NCI-H526 (cell line): ENCODE data around the gene POLL.
A peak's percentile ranks its signal among the peaks of the same experiment; 100 is the strongest.

Experiments
- DNase-seq, 2 experiments: peaks; one replicate each; lab custom pipeline; 2025; lab: John Stamatoyannopoulos, UW

POLL gene

GRCh38 chr10:101573885-101574753 is 13.9 kb downstream of the POLL start:
- DNase-seq, result no peak

GRCh38 chr10:101572785-101573184 is 15.3 kb downstream of the POLL start:
- DNase-seq, result no peak

- no peak for DNase-seq
Measured at GRCh38 chr10:101572126-101572525, 15.9 kb downstream of the POLL start.

DNA sequence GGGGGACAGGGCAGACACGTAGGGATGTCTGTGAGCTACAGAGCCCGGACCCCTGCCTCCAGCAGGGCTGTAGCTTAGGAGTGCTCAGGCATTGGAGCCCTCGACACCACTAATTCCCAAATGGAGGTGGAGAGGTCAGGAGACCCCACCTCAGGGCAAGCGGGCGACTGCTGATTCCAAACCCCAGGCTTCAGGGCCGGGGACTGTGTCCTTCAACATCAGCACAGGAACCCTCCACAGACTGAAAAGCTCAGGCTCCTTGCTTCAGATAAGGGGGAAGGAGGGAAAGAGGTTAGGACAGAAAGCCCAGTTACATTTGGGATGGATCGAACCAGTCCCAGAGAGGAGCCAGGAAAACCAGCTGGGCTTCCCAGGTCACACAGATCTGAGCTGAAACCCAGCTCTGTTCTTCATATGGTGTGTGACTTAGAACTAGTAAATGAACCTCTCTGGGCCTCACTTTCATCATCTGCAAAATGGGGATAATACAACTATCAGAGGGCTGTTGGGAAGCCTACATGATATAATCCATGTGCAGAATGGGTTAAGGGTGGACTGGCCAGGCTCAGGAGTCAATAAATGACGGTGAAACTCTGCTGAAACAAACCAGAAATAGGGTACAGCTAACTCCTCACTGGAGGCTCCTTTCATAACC is 16.7 kb downstream of the POLL start:
- DNase-seq, result no peak

- DNase-seq, result peak in 1 of 2 experiments; percentile 54
Measured at GRCh38 chr10:101570428-101571270, 17.4 kb downstream of the POLL start.

DNA sequence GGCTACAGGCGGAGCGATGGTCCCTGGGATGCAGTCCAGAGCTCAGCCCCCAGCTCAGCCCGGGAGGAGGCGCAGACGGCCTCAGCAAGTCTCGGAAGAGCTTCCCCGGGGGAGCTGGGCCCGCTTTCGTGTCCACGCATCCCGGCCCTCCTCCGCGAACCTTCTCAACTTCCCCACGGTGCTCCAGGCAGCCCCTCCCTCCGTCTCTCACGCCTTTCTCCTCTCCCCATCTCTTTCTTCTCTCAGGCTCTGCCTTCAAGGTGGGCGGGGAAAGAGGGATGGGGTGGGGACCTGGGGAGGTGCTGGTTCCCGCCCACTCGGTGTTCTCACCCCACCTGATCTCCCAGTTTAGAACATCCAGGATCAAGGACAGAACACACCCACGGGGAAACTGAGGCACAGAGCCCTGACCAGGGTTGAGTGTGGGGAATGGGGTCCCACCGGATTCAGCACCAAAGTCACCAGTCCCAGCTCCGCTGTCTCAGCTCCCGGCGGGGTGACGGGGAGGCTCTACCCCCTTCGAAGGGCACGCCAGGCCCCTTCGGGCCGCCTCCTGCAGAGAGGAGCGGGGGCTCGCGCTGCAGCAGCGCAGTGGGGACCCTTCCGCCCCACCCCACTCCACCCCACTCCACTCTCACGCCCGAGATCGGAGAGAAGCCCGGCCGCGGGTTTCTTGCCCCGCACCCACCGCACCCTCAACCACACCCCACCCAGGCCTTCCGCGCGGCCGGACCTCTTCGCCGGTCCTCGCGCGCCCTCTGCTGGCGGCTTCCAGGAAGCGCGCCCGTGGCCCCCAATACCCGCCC is 18.2 kb downstream of the POLL start:
- DNase-seq, result peak in 1 of 2 experiments; percentile 63

DNA sequence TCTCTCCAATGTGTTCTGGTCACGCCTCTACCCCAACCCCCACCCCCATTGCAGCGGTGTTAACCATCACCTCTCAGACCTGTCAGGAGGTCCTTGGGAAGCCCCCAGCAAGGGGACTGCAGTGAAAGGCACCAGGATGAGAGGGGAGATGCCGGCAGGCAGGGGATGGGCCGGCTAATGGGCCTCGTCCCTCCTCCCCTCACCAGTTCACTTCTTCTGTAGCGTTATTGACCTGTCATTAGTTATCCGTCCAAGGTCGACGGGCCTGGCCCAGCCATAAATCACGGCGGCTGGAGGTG is 18.8 kb downstream of the POLL start:
- DNase-seq, result peak in 1 of 2 experiments; percentile 42

DNA sequence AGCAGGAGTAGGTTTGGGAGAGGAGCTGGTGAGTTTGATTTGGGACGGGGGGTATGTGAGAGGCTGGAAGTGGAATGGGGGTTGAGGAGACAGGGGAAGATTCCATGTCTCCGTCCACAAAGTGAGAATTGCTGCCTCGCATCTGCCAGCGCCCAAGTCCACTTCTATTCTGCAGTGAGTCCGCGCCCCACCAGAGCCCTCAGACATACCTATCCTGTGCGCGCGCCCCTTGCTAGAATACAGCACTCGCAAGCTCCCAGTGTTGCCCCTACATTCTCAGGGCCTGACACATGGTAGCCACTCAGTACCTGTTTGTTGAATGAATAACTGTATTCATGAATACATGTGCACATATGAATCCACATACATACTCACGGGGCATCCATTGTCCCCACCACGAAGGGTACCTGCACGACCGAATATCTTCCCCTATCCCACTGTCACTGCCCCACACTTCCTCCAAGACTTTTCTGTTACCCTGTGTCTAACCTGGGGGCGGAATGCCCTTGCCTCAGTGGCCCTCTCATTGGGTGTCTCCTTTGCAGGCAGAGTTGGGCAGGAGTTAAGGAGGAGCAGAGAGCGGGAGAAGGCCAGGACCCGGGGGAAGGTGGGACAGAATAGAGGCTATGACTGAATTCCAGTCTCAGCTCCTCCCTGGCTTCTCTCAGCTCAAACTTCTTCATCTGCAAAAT is 19.9 kb downstream of the POLL start:
- no peak for DNase-seq

GRCh38 chr10:101567165-101568006 is 20.7 kb downstream of the POLL start:
- no peak for DNase-seq

GRCh38 chr10:101566333-101567164 is 21.5 kb downstream of the POLL start:
- DNase-seq, result peak in 1 of 2 experiments; percentile 41

DNA sequence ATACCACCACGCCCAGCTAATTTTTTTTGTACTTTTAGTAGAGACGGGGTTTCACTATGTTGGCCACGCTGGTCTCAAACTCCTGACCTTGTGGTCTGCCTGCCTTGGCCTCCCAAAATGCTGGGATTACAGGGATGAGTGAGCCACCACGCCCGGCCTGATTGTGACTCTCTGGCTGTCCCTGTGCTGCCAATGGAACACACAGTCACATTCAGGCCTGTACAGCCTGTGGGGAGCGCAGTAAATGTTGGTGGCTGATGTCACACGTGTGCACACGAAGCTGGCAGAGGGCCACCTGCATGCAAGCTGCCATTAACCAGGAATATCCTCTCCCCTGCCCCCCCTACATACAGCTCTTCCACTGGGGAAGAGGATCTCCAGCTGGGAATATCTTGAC is 22.1 kb downstream of the POLL start:
- no peak for DNase-seq

DNA sequence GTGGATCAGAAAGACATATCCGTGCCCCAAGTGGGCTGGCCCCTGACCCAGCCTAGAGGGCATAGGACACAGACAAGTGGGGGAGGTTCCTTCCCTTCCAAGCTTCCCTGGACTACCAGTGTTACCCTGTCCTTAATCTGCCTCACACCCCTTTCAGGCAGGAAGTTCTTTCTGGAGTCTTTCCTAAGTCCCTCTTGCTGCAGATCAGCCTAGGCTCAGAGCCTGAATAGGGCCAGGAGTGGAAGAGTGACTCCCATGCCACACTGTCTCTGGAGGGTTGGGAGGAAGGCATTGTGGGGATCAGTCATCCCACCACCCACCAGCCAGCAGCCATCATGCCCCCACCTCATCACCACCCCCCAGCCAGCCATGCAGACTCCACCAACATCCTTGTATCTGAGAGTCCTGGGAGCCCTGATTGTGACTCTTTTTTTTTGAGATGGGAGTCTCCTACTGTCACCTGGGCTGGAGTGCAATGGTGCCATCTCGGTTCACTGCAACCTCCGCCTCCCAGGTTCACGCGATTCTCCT is 22.6 kb downstream of the POLL start:
- no peak for DNase-seq

GRCh38 chr10:101564490-101564991 is 23.5 kb downstream of the POLL start:
- DNase-seq, result no peak

GRCh38 chr10:101563497-101564040 is 24.5 kb downstream of the POLL start:
- DNase-seq, result no peak

GRCh38 chr10:101563007-101563406 is 25.1 kb downstream of the POLL start:
- no peak for DNase-seq

- DNase-seq, result no peak
Measured at GRCh38 chr10:101562231-101562630, 25.8 kb downstream of the POLL start.

- no peak for DNase-seq
Measured at GRCh38 chr10:101561068-101561915, 26.8 kb downstream of the POLL start.
